Testis (tissue), 3 donors: Measurements from ENCODE around the gene EIF4G2. TPM values are rescaled to one million over a fixed set of nuclear protein-coding genes. Genes with fewer than 3 reads are reported as not detected.

Experiments
- DNase-seq: peaks from one replicate; pipeline ENCODE4 v3.0.0-alpha.2; 2019
- H3K27ac ChIP-seq, 2 donors: fragments of 200-600 bp; sonication (generic); one replicate each; pipeline ENCODE4 v1.5.1; 2019
- H3K27me3 ChIP-seq: fragments of 200-600 bp; sonication (generic); one replicate; pipeline ENCODE4 v1.5.1; 2019
- H3K36me3 ChIP-seq: fragments of 200-600 bp; sonication (generic); one replicate; pipeline ENCODE4 v1.5.1; 2017; ENCODE audit warnings: low read depth; ENCODE audit errors: missing control alignments
- H3K4me1 ChIP-seq: fragments of 200-600 bp; sonication (generic); one replicate; pipeline ENCODE4 v1.5.1; 2019
- H3K4me3 ChIP-seq, 2 donors: fragments of 200-600 bp; sonication (generic); one replicate each; pipeline ENCODE4 v1.5.1; 2017 to 2019
- H3K9me3 ChIP-seq: fragments of 200-600 bp; sonication (generic); one replicate; pipeline ENCODE4 v1.5.1; 2017
- POLR2A ChIP-seq: fragments of 450-650 bp; IDR thresholded peaks from one replicate; pipeline ENCODE4 v1.6.1; 2017; ENCODE audit warnings: antibody characterized with exemption, mild to moderate bottlenecking, moderate library complexity
- WGBS, 2 donors: methylation state at CpG; one replicate each; pipeline ENCODE4 v1.1.5; 2018; 5-methylcytosine and 5-hydroxymethylcytosine counted together
- intact Hi-C: fragments of 100-400 bp; cut with DNase I; formaldehyde crosslinking; loops from one replicate; pipeline ENCODE4 v1.15.1; 2023; ENCODE audit warnings: low total_unique reads
- polyA plus RNA-seq: library from polyadenylated mRNA; stranded (reverse); fragments of 350-450 nt; fragmentation: Illumina TruSeq; extraction: RNeasy Lipid Tissue Mini Kit (QIAGEN cat#74804); gene quantifications from one replicate; pipeline ENCODE4 v1.2.3, GENCODE V29; 2014; ENCODE audit warnings: low read depth, low replicate concordance; ENCODE audit not compliant: insufficient read depth
- total RNA-seq, 2 donors: library from RNA; depleted of rRNA; stranded (reverse); fragments of >200 nt; gene quantifications; one replicate each; pipeline ENCODE4 v1.2.3, GENCODE V29; 2016
- TF ChIP-seq, protein P1 (sequence below), 3 experiments: fragments of 450-650 bp in 2 of 3; fragments of 200-600 bp in 1 of 3; sonication (generic) in 1 of 3; IDR thresholded peaks; one replicate each; pipeline ENCODE4 v1.5.1; 2016 to 2019; ENCODE audit warnings: antibody characterized with exemption in 3 of 3, mild to moderate bottlenecking in 2 of 3, moderate library complexity in 1 of 3

Gene EIF4G2
- total and polyA plus RNA-seq, 3 donors from 2014 or later, result 451 to 519 (median 501) TPM

DNA sequence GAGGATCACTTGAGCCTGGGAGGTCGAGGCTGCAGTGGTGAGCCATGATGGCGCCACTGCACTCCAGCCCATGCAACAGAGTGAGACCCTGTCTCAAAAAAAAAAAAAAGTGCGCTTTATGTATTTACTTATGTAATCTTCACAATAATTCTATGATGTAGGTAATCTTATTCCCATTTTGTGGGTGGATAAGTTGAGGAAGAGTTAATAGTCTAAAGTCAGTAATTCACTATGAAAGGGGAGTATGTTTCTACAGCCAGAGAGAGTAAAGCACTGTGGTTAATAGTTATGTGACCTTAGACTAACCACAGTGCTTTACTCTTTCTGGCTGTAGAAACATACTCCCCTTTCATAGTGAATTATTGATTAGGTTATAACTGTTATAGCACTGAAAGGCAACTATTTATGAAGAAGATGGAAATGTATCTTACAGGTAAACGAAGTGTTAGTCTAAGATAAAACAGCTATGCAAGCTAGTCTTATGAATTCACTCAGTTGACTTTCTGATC lies 45.8 kb downstream of the EIF4G2 start:
- Histone ChIP-seq H3K27me3 (no peaks in the 10 kb centered on the region), H3K36me3 (no peaks in the 10 kb centered on the region), H3K9me3 (no peaks in the 10 kb centered on the region), H3K27ac (no peak overlapping the region), H3K4me1 (no peaks in the 10 kb centered on the region), H3K4me3 (no peak overlapping the region)
- intact Hi-C loops, result no loop called here
- TF ChIP-seq, protein P1, sequence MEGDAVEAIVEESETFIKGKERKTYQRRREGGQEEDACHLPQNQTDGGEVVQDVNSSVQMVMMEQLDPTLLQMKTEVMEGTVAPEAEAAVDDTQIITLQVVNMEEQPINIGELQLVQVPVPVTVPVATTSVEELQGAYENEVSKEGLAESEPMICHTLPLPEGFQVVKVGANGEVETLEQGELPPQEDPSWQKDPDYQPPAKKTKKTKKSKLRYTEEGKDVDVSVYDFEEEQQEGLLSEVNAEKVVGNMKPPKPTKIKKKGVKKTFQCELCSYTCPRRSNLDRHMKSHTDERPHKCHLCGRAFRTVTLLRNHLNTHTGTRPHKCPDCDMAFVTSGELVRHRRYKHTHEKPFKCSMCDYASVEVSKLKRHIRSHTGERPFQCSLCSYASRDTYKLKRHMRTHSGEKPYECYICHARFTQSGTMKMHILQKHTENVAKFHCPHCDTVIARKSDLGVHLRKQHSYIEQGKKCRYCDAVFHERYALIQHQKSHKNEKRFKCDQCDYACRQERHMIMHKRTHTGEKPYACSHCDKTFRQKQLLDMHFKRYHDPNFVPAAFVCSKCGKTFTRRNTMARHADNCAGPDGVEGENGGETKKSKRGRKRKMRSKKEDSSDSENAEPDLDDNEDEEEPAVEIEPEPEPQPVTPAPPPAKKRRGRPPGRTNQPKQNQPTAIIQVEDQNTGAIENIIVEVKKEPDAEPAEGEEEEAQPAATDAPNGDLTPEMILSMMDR (IDR thresholded peaks at IDR 0.05), result no peak
- TF ChIP-seq POLR2A, result no peak
- WGBS, 2 donors, result 92 to 96% methylated on average over 4 of the region's 4 CpGs
- no peak for DNase-seq

DNA sequence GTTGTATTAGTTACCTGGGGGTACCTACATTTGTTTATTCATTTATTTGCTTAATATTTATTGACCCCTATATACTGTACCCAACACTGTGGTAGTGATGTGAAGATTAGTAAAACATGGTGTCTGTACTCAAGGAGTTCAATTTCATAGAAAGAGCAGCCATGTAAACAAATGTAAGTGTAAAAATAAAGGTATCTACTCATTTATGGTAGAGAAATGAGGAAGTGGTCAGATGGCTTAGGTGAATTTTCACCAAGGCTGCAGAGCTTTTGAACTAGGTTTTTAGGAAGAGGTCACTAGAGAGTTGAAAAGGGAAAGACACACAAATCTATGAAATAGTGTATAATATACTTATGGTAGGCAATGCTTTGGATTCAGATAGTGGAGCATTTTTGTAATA lies 46.5 kb downstream of the EIF4G2 start:
- DNase-seq, result no peak
- intact Hi-C loops, result no loop called here
- Histone ChIP-seq H3K36me3 (no peaks in the 10 kb centered on the region), H3K27me3 (no peaks in the 10 kb centered on the region), H3K4me1 (no peaks in the 10 kb centered on the region), H3K4me3 (no peak overlapping the region), H3K27ac (no peak overlapping the region), H3K9me3 (no peaks in the 10 kb centered on the region)
- TF ChIP-seq, protein P1 (IDR thresholded peaks at IDR 0.05), result no peak
- TF ChIP-seq POLR2A, result no peak

DNA sequence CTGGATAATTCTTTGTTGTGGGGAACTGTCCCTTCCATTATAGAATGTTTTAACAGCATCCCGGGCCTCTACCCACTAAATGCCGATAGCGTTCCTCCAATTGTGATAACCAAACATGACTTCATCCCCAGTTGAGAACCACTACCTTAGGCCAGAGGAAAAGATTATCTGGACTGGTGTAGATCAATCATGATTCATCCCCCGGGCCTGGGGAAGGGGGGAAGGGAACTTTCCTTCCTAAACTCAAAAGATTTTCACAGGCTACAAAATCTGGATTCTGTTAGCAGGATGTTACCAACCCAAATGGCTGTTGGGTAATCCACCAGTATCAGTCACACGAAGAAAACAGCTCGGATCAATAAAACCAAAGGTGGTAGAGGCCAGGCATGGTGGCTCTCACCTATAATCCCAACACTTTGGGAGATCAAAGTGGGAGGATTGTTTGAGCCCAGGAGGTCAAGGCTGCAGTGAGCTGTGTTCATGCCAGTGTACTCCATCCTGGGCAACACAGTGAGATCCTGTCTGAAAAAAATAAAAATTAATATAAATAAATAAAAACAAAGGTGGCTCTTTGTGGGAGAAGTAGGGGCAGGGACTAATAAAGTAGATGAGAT lies 47.5 kb downstream of the EIF4G2 start:
- Histone ChIP-seq H3K9me3 (no peaks in the 10 kb centered on the region), H3K36me3 (no peaks in the 10 kb centered on the region), H3K27ac (no peak overlapping the region), H3K4me1 (no peaks in the 10 kb centered on the region), H3K4me3 (no peak overlapping the region), H3K27me3 (no peaks in the 10 kb centered on the region)
- intact Hi-C loops, result no loop called here
- no peak for DNase-seq
- TF ChIP-seq, protein P1 (IDR thresholded peaks at IDR 0.05), result no peak
- 93 to 94% methylated on average over 6 of the region's 6 CpGs for WGBS, 2 donors

DNA sequence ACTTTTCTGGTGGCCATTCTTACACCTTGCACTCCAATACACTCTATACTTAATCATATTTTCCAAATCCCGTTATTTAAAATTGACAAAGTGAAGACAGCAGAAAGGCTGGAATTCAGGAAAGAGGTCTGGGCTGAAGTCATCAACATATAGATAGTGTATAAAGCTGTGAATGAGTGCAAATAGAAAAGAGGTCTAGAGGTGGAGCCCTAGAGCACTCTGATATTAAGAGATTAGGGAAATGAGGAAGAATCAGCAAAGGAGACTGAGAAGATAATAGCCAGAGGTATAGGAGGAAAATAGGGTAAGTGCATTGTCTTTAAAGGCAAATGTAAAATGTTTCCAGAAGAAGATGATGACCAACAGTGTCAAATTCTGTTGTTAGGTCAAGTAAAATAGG lies 49.8 kb downstream of the EIF4G2 start:
- H3K27ac ChIP-seq, result no peak overlapping the region
- no peak for TF ChIP-seq POLR2A
- TF ChIP-seq, protein P1 (IDR thresholded peaks at IDR 0.05), result no peak
- intact Hi-C loops, result no loop called here
- no peaks in the 10 kb centered on the region for H3K9me3 ChIP-seq
- H3K4me1 ChIP-seq, result no peaks in the 10 kb centered on the region
- H3K36me3 ChIP-seq, result no peaks in the 10 kb centered on the region
- H3K4me3 ChIP-seq, result no peak overlapping the region
- H3K27me3 ChIP-seq, result no peaks in the 10 kb centered on the region
- DNase-seq, result no peak
- WGBS, 2 donors, result 93 to 100% methylated on average over 1 of the region's 1 CpG

DNA sequence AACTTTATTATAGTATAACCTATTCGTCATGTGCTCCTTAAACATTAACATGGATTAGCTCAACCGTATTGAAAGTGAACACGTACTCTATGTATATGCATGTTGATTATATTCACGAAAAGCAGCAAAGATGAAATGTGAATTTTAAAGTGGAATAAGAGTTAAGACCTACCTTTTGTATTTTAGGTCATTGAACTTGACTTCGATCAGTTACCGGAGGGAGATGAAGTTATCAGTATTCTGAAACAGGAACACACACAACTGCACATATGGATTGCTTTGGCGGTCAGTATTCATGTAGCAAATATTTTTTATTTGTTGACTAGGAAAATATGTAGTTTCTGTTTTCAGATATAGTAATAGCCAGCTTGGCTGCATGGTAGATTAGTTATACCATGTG lies 56.2 kb downstream of the EIF4G2 start:
- no peak for TF ChIP-seq POLR2A
- TF ChIP-seq, protein P1 (IDR thresholded peaks at IDR 0.05), result no peak
- intact Hi-C loops, result no loop called here
- Histone ChIP-seq H3K27me3 (no peaks in the 10 kb centered on the region), H3K9me3 (no peaks in the 10 kb centered on the region), H3K4me1 (peaks cover 5% of the 10 kb centered on the region), H3K36me3 (no peaks in the 10 kb centered on the region), H3K4me3 (no peak overlapping the region), H3K27ac (no peak overlapping the region)
- DNase-seq, result no peak
- 82 to 85% methylated on average over 7 of the region's 7 CpGs for WGBS, 2 donors
